GM19351 (cell line): Measurements from ENCODE around the gene CASP10.
"Not testable (repeated sequence)": the region's sequence is repeated elsewhere in the genome, so short reads cannot be mapped to it uniquely, and the experiment has no call there.

Source experiments
- ATAC-seq: cut with Tn5 transposase; IDR thresholded peaks from one replicate; pipeline ENCODE4 v1.9.1; 2021; ENCODE audit warnings: mild to moderate bottlenecking, moderate library complexity; ENCODE audit not compliant: unreplicated experiment

Gene CASP10, protein sequence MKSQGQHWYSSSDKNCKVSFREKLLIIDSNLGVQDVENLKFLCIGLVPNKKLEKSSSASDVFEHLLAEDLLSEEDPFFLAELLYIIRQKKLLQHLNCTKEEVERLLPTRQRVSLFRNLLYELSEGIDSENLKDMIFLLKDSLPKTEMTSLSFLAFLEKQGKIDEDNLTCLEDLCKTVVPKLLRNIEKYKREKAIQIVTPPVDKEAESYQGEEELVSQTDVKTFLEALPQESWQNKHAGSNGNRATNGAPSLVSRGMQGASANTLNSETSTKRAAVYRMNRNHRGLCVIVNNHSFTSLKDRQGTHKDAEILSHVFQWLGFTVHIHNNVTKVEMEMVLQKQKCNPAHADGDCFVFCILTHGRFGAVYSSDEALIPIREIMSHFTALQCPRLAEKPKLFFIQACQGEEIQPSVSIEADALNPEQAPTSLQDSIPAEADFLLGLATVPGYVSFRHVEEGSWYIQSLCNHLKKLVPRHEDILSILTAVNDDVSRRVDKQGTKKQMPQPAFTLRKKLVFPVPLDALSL

DNA sequence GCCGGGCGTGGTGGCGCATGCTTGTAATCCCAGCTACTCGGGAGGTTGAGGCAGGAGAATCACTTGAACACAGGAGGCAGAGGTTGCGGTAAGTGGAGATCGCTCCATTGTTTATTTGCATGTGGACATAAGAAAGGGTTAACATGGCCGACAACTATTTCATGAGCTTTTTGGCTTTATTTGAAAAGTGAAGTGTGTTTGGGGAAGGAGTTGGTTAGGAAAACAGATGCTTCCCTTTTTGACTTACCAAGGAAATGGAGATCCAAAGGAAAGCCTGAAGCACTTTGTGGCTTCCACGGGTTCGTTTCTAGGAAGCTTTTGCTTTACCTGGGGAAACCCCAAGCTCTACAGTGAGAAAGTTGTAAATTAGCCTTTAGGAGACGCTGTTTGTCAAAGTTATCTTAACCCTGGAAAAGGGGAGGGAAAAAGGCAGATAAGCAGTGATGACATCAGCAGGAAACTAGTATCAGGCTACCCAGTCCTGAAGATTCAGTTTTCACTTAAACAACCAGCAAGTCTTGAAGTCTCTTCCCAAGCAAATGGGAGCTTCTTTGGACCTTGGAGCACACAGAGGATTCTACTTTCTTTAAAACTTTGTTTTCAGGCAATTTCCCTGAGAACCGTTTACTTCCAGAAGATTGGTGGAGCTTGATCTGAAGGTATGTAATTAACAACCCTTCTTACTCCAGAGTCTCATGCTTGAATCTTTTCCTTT lies at the start of gene CASP10:
Gene CASP10, plus strand, starts transcription at position 492 of the 715 bp plus-strand sequence. CDS start 2,637 bp downstream, outside the sequence.
- peak; percentile 78 for ATAC-seq

DNA sequence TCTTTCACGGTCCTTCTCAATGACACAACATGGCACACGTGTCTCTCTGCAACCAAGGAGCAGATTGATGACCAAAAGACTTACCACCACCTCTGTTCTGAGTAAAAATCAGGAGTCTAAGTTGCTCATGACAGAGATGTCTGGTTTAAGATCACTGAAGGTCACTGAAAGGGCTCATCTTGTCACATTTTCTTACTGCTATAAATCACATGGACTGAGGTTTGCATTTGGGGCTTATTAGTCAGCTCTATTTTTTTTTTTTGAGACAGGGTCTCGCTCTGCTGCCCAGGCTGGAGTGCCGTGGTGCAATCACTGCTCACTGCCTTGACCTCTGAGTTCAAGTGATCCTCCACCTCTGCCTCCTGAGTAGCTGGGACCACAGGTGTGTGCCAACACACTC lies 47.6 kb upstream of the CASP10 start:
- ATAC-seq: no peak

DNA sequence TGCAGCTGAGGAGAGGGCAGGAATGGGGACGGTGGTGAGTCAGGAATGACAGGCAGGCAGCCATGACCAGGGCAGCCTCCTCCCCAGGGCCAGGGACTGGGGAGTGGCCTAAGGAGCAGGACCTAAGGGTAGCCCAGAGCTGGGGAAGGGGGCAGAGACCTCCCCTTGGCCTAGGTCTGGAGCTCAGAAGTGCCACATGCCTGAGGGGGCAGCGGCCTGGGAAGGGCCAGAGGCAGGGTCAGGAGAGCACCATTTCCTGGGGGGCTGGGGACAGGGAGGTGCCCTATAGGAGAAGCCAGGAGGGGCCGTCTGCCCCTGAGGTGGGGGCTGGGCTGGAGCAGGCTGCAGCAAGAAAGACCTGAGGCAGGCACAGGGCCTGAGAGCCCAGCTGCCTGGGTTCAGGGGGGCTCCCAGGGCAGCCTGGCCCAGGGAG lies 46.0 kb upstream of the CASP10 start:
- no peak for ATAC-seq

DNA sequence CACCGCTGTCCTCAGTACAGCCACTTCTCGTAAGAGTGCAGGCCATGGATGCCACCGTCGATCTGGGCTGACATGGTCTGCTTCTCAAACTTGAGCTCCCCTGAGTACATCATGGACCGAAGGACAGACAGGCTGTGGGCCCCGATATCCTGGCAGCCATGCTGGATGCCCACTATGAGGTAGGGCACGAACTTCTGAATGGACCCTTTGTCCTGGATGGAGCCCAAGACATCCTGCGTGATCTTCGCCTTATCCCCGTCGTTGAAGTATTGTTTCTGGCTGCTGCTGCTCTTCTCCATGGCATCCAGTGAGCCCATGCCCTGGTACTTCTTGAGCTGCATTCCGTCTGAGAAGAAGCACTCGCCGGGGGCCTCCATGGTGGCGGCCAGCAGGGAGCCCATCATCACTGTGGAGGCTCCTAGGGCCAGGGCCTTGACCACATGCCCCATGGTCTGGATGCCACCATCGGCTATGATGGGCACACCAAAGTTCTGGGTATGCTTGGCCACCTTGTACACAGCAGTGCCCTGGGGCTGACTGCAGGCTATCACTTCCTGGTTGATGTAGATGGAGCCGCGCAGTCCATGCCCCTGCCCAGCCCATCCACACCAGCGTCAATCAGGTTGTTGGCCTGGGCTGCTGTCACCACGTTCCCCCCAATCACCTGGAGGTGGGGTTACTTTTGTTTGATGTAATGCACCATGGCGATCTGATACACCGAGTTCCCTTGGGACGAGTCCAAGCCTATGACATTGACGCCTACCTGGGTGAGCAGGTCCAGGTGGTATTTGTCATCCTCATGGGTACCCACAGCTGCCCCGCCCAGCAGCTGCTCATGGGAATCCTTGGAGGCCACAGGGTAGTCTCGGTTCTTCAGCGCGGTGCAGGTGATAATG lies 45.2 kb upstream of the CASP10 start:
- no peak for ATAC-seq

DNA sequence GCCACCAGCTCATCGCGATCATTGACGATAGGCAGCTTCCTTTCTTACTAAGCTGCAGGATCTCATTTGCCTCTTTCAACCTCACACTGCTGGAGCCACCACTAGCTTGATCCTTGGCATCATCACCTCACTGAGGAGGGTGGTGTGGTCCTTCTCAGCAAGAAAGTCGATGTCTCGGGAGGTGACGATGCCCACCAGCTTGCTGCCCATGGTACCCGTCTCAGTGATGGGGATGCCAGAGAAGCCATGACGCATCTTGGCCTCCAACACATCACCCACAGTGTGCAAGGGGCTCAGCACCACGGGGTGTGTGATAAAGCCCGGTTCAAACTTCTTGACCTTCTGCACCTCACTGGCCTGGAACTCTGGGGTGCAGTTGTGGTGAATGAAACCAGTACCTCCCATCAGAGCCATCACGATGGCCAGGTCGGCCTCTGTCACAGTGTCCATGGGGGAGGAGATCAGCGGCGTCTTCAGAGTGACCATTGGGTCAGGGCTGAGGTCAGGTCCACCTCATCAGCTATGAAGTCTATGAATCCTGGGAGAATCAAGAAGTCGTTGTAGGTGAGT lies 44.5 kb upstream of the CASP10 start:
- ATAC-seq: no peak

DNA sequence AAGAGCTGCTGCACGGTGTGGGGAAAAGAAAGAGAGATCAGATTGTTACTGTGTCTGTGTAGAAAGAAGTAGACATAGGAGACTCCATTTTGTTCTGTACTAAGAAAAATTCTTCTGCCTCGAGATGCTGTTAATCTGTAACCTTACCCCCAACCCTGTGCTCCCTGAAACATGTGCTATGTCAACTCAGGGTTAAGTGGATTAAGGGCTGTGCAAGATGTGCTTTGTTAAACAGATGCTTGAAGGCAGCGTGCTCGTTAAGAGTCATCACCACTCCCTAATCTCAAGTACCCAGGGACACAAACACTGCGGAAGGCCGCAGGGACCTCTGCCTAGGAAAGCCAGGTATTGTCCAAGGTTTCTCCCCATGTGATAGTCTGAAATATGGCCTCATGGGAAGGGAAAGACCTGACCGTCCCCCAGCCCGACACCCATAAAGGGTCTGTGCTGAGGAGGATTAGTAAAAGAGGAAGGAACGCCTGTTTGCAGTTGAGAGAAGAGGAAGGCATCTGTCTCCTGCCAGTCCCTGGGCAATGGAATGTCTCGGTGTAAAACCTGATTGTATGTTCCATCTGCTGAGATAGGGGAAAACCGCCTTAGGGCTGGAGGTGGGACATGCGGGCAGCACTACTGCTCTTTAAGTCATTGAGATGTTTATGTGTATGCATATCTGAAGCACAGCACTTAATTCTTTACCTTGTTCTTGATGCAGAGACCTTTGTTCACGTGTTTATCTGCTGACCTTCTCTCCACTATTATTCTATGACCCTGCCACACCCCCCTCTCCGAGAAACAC lies 43.8 kb upstream of the CASP10 start:
- ATAC-seq: not testable (repeated sequence)

DNA sequence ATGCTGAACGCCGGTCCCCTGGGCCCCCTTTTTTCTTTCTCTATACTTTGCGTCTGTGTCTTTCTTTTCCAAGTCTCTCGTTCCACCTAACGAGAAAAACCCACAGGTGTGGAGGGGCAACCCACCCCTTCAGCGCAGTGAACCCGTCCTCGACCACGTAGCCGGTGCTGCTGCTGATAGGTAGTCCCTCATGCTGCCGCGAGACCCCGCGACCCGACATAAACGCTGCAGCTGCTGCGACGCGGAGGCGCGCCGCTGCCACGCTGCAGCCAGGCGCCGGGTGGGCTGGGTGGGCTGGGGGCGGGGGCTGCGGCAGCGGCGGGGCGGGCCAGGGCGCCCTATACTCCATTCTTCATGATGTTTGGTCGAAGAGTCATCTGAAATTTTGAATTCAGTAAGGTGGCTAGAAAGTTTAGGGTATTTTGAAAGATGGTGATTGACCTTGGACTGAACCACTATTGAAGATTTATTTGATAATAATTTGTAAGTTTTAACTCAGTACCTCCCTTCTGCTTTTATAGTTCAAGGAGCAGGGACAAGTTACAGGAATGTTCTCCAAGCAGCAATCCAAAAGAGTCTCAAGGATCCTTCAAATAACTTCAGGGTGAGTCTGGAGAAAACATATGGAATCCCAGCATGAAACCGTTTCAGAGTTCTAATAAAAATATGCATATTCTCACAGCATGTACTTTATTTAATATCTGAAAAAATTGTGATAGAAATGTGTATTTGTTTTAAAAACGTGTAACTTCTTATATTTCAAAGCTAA lies 42.9 kb upstream of the CASP10 start:
- no peak for ATAC-seq

DNA sequence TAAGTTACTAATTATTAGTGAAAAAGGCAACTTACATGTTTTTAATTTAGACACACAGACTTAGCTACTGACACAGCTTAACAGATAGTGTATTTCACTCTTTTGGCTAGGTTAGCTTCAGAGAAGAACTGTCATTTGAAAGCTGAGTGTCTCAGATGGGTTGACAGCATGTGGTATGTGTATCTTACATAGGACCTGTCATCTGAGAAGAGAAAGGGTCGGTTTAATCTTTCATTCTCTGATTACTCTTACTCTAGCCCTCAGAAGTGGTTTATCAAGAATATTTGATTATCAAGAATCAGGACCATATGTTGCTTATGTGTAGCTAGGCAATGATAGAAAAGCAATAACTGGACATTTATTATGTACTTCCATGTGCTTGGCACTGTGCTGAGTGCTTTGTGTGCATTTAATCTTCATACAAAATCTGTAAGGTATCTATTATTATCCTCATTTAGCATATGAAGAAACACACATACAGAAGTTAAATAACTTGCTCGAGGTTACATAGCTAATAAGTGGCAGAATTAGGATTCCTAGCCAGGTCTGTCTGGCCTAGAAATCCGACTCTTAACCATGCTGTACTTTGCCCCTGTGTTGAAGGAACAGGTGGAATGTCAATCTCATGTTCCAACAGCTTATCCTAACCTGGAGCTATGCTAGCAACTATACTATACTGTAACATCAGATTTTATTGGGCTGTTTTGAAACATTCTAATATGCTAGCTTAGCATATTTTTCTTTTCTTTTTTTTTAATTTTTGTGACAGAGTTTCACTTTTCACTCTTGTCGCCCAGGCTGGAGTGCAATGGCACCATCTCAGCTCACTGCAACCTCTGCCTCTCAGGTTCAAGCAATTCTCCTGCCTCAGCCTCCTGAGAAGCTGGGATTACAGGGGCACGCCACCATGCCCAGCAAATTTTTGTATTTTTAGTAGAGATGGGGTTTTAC lies 38.6 kb upstream of the CASP10 start:
- no peak for ATAC-seq

DNA sequence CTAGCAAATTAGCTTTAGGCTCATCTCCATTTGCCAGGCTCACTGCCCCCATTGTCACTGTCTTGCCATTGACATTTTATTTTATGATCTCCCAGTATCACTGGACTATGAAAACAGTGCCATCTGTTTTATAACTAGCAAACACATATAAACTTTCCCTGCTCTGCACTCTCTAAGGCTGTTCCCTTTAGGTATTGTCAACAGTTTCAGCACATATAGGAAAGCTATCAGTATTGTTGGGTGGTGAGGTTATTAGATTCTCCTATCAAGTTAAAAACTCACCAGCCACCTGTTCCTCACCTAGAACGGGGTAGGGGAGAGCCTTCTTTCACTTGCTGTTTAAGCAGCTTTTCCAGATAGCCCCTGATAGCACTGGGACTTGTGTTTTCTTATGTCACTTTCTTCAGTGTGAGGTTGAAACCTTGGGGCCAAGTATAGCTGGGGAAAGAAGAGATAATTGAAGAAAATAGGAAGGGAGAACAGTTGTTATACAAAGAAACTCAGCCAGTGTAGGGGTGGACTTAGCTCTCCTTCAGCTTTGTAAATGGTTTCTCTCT lies 34.4 kb upstream of the CASP10 start:
- ATAC-seq: no peak

DNA sequence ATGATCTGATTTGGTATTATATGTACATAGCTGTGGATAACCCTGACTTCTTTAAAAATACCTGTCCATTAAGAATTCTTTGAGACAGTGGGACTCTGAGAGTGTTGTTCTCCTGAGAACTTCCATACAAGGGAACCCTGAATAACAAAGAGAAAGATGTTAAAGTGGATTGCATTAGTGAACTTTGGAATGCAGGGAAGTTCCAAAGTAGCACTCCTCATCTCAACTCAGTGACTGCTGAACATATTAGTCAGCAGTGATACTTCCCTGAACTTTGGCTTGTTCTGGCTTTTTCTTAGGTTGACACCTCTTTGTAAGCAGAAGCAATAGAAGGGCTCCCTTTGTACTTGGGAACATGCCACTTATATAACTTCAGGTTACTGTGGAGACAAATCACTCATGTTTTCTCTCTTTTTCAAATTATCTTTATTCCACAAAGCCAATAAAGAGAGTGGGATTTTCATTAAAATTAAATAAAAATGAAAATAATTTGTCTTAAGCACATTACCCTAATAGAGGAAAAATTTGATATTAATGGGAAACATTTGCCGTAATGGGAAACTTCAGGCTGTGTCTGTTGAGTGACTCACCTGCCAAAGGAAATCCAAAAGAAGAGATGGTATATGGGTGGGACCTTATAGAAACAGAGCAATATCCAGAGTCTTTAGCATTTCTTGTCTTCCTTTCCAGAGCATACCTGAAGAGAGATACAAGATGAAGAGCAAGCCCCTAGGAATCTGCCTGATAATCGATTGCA lies 33.7 kb upstream of the CASP10 start:
- no peak for ATAC-seq

DNA sequence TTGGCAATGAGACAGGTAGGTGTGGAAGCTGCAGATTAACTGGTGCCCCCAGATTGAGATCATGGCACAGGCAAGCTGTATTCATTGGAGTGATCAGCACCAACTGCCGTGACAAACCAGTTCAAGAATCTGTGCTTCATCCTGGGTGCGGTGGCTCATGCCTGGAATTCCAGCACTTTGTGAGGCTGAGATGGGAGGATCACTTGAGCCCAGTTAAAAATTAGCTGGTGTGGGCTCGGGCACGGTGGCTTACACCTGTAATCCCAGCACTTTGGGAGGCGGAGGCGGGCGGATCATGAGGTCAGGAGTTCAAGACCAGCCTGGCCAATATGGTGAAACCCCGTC lies 33.1 kb upstream of the CASP10 start:
- ATAC-seq: not testable (repeated sequence)

DNA sequence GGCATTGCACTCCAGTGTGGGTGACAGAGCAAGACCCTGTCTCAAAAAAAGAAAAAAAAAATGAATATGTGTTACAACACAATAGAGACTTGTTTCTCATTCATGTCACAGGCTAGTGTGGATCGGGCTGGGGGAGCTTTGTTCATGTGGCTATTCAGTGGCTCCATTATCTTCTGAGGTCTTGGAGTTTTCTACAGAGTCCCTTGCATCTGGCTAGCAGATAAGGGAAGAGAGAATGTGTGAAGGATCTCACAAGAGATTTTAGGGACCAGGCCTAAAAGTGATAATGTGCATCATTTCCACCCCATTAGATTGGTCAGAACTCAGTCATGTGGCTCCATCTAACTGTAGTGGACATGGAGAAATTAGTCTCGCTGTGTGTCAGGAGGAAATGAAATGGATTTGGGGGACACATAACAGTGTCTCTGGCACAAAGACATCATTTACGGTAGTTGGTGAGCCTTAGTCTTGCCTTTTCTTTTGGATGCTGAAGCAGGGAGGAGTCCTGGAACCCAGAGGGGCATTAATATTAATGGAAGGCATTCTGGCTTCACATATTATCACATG lies 32.4 kb upstream of the CASP10 start:
- no peak for ATAC-seq

DNA sequence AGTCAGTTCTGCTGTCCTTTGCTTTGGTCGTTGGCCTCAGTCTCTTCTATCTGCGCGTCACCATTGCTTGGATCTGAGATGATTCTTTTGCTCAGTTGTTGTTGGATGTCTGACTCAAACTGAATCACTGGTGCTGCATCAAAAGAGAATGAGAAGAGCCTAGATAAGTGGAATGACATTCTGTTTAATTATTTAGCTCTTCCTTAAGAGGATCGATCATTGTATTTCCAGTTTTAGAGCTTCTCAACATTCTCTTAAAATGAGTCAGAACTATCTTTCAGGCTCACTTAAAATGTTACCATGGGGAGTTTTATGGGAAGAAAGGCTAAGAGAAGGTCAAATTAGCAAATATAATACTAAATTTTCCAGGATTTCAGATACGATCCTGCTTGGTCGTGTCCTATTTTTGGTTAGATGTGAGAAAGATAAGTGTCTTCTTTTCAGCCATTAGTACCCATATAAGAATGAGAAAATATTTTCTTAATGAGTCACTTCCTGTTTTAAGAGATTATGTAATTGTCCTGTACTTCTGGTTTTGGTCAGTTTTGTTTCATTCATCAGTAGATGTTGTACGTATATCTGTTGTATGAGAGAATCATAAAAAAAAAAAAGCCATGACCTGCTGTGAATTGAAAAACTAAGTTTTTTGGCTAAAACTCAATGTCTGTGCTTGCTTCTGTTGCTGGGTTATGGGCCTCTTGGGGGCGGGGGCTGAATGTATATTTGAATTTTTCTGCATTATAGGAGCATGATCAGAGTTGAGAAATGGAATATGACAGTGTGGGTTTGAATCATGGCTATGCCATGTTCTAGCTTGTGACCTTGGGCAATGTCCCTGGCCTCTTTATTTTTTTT lies 31.6 kb upstream of the CASP10 start:
- peak; percentile 94 for ATAC-seq

DNA sequence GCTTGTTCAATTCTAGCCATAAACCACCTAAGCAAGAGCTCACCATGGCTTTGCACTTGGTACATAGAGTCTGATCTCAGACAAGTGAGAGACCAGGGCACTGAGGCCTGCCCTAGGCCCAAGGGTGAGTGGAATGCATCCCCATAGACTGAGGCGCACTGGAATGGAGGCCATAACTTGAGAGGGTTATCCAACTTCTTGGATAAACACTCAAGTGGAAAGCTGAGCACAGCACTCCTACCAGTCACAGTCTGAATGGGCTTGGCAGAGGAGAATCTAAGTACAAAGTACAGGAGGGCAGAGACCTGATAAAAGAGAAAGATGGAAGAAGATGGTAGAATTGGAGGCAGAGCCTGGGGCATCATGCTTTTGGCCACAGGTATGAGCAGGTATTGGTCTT lies 30.4 kb upstream of the CASP10 start:
- no peak for ATAC-seq

DNA sequence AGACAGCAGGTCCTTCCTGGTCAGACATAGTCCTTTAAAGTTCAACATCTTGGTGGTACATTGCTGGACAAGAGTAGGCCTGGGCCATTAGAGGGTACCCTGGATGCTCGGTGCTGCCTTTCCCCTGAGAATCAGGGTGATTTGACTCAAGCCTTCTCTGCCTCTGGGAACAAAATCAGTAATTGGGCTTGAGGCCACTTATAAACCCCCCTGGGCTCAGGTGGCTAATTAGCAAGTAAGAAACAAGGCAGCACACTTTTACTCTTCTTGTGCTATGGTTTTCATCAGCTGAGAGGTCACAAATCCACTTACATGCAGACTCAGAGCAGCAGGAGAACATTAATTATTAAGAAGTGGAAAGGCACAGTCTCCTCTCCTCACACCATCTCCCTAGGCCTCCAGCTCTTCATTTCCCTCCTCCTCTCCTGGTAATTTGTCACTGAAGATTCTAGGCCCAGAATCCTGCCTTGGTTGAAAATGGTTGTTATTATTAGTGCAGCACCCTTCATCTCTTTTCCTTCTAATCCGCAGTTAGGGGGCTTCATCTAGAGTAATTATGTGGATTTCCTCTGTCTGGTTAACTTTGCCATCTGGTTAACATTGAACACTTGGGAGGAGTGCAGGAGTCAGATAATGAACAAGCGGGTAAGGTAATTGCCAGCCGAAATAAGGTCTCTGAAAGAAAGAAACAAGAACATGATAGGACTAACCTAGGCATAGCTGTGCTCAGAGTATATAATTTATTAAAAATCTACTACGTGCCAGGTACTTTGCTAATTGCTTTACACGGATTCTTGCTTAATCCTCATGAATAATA lies 29.7 kb upstream of the CASP10 start:
- no peak for ATAC-seq
